Measurements from ENCODE around the gene PHF1. TPM values are rescaled to one million over a fixed set of nuclear protein-coding genes. Genes with fewer than 3 reads are reported as not detected.
"Not testable (repeated sequence)": the region's sequence is repeated elsewhere in the genome, so short reads cannot be mapped to it uniquely, and the experiment has no call there.

Gene PHF1
- polyA plus RNA-seq, 1 donor from 2014 or later = 77.0 TPM

DNA sequence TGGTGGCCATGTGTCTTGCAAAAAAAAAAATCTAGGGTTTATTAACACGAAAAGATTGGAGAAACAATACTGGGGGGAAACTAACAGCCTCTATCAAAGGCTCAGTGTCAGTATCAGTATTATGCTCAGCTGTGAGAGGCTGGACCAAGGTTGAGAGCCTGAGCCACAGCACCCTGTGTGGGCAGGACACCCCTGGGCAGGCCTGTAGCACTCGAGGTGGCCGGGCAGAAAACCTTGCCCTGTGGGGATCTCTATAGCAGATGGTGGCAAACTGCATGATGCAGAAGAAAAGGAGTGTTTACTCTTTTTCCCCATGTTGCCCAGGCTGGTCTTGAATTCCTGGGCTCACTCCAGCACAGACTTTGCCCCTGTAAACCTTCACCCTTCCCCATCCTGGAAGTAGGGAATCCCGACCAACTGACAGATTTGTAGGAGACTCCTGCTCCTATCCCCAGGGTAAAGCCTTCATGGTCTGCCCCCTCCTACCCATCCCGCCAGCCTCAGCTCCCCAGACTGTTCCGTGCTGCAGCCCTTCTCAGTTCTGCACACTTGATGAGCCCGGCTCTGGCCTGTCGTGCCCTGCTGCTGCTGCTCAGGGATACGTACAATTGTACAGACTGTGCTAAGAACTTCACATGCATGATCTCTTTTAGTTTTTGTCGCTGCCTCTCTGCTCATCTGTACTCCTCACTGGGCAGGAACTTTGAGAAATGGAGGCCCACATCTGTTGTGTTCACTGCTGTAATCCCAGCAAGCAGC lies 27.2 kb upstream of the PHF1 start:
- Mint-ChIP-seq H3K27me3 (no peaks in the 10 kb centered on the region), H3K4me3 (no peak overlapping the region), H3K27ac (no peak overlapping the region), H3K9me3 (no peaks in the 10 kb centered on the region), H3K36me3 (no peaks in the 10 kb centered on the region), H3K4me1 (peaks cover 0 to 1% (median 0%) of the 10 kb centered on the region in 3 donors)

- no peak overlapping the region for H3K4me3 Mint-ChIP-seq
- no peak overlapping the region for H3K27ac Mint-ChIP-seq
- H3K27me3 Mint-ChIP-seq = no peaks in the 10 kb centered on the region
- peaks cover 0 to 1% (median 0%) of the 10 kb centered on the region in 3 donors for H3K4me1 Mint-ChIP-seq
- no peaks in the 10 kb centered on the region for H3K9me3 Mint-ChIP-seq
- H3K36me3 Mint-ChIP-seq = no peaks in the 10 kb centered on the region
These were observed 26.2 kb upstream of the PHF1 start for GRCh38 chr6:33384581-33385020.

DNA sequence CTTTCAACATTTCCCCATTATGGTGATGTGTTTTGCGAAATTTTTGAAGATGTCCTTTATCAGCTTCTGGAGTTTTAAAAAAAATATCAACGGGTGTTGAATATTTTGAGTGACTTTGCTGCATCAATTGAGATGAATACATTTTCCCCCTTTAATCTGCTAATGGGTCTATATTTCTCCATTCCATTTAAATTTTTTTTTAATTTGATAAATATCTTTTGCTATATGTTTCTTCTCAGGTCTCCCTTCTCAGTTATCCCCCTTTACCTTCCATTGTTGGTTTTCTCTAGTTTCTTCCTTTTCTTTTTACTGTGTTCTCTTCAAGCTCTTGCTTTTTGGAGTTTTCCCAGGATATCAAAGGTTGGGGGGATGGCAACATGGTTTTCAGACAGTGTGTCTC lies 20.6 kb upstream of the PHF1 start:
- H3K4me3 Mint-ChIP-seq = peak overlapping the region in 1 of 4 donors; percentile 42
- H3K27ac Mint-ChIP-seq = peak overlapping the region in 2 of 3 donors; percentile 98 to 99
- no peaks in the 10 kb centered on the region for H3K9me3 Mint-ChIP-seq
- H3K4me1 Mint-ChIP-seq = peaks cover 10 to 24% (median 23%) of the 10 kb centered on the region in 3 donors
- peaks cover 3% of the 10 kb centered on the region for H3K27me3 Mint-ChIP-seq
- H3K36me3 Mint-ChIP-seq = no peaks in the 10 kb centered on the region

DNA sequence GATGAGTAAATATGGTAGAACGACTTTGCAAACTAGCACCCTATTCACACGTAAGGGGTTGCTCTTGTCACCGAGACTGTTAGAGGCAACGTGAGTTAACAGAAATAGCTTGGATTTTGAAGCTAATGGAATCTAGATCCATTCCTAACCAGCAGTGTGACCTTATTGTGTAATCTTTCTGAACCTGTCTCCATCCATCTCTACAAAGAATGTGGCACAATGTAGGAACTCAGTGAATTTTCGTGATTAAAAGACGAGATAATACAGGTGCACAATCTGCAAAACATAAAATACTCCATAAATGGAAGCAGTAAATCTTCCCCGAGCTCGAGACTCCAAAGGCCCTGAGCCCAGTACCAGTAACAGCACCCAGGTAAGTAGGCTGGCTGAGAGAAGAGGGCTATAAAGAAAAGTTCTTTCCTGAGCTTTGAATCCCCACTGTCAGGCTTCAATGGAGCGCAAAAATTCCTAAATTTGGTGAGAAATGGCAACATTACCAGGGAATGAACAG lies 20.0 kb upstream of the PHF1 start:
- Mint-ChIP-seq H3K4me1 (peaks cover 10 to 24% (median 24%) of the 10 kb centered on the region in 3 donors), H3K27me3 (peaks cover 3% of the 10 kb centered on the region), H3K9me3 (no peaks in the 10 kb centered on the region), H3K27ac (peak overlapping the region; percentile 64 to 99 (median 98)), H3K4me3 (peak overlapping the region; percentile 42 to 94 (median 82)), H3K36me3 (no peaks in the 10 kb centered on the region)

GRCh38 chr6:33391278-33391921 lies 19.4 kb upstream of the PHF1 start, which contains the start of gene KIFC1:
TSS of gene KIFC1 (plus strand) at chr6:33391823. CDS start at chr6:33391986, 163 bp downstream.
- Mint-ChIP-seq H3K4me3 (peak within 1 kb of the TSS; percentile 42 to 94 (median 82)), H3K27ac (peak within 1 kb of the TSS; percentile 64 to 99 (median 98)), H3K27me3 (peaks cover 3% of the 10 kb centered on the region), H3K36me3 (no peaks in the 10 kb centered on the region), H3K9me3 (no peaks in the 10 kb centered on the region), H3K4me1 (peaks cover 10 to 26% (median 24%) of the 10 kb centered on the region in 3 donors)

- Mint-ChIP-seq H3K27ac (peak overlapping the region; percentile 64 to 99 (median 78)), H3K27me3 (peaks cover 3% of the 10 kb centered on the region), H3K4me1 (peaks cover 10 to 26% (median 24%) of the 10 kb centered on the region in 3 donors), H3K4me3 (peak overlapping the region; percentile 42 to 94 (median 82)), H3K36me3 (no peaks in the 10 kb centered on the region), H3K9me3 (no peaks in the 10 kb centered on the region)
These were observed 18.8 kb upstream of the PHF1 start for GRCh38 chr6:33391922-33392594.

- H3K27ac Mint-ChIP-seq = peak overlapping the region; percentile 22 to 78 (median 64)
- H3K27me3 Mint-ChIP-seq = peaks cover 3% of the 10 kb centered on the region
These were observed 18.2 kb upstream of the PHF1 start for GRCh38 chr6:33392595-33392948.

GRCh38 chr6:33392979-33393378 lies 17.8 kb upstream of the PHF1 start:
- peak overlapping the region; percentile 22 to 78 (median 64) for H3K27ac Mint-ChIP-seq
- peak overlapping the region; percentile 10 to 78 (median 56) for H3K4me3 Mint-ChIP-seq
- H3K4me1 Mint-ChIP-seq = peaks cover 10 to 26% (median 24%) of the 10 kb centered on the region in 3 donors
- H3K36me3 Mint-ChIP-seq = no peaks in the 10 kb centered on the region
- peaks cover 4% of the 10 kb centered on the region for H3K27me3 Mint-ChIP-seq
- no peaks in the 10 kb centered on the region for H3K9me3 Mint-ChIP-seq

More at GRCh38 chr6:33392595-33392948, 18.2 kb upstream of the PHF1 start:
- H3K9me3 Mint-ChIP-seq = no peaks in the 10 kb centered on the region
- H3K4me1 Mint-ChIP-seq = peaks cover 10 to 26% (median 24%) of the 10 kb centered on the region in 3 donors
- peak overlapping the region; percentile 42 to 94 (median 82) for H3K4me3 Mint-ChIP-seq
- H3K36me3 Mint-ChIP-seq = no peaks in the 10 kb centered on the region

DNA sequence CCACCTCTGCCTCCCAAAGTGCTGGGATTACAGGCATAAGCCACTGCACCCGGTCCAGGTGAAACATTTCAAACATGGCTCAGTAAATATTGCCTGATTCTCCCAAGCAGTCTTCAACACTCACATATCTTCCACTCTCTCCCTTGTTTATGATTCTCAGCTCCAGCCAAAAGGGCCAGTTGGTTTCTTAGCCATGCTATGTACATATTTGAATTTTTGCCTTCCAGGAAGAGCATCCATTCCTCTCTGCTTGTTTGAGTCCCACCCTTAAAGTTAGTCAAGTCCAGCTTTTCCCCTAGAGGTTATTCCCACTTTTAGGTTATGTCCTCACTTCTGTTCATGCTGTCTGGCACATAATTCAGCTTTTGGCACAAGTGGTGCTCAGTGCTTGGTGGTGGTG lies 13.3 kb upstream of the PHF1 start:
- Mint-ChIP-seq H3K27ac (peak overlapping the region in 1 of 3 donors; percentile 35), H3K4me1 (peaks cover 7 to 12% (median 10%) of the 10 kb centered on the region in 3 donors), H3K9me3 (no peaks in the 10 kb centered on the region), H3K4me3 (no peak overlapping the region), H3K27me3 (peaks cover 4% of the 10 kb centered on the region), H3K36me3 (no peaks in the 10 kb centered on the region)

DNA sequence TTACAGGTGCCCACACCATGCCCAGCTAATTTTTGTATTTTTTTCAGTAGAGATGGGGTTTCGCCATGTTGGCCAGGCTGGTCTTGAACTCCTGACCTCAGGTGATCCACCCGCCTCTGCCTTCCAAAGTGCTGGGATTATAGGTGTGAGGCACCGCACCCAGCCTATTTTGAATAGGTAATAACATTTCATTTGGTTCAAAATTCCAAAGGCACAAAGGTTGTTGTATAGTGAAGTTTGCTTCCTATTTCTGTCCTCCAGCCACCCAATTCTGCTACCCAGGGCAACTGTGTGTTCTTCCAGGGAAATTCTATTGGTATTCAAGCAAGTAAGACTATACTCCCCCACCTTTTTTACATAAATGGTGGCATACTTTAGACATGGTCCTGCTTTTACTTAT lies 12.2 kb upstream of the PHF1 start:
- peaks cover 0 to 12% (median 5%) of the 10 kb centered on the region in 3 donors for H3K4me1 Mint-ChIP-seq
- H3K36me3 Mint-ChIP-seq, H3K27ac Mint-ChIP-seq, H3K27me3 Mint-ChIP-seq, H3K4me3 Mint-ChIP-seq, H3K9me3 Mint-ChIP-seq: not testable (repeated sequence)

DNA sequence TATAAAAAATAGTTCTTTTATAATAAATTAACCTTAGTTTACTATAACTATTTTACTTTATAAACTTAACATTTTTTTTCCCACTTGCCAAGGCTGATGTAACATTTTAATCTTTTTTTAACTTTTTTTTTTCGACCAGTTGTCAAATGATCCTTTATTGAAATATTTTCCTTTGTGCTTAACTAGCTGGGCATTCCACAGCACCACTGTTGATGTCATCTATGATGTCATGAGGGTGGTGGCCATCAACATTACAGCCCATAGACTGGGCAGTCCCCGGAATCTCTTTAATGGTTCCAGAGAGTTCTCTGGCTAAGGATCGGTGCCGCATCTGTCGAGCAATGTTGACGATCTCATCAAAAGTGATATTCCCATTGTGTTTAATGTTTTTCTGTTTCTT lies 10.9 kb upstream of the PHF1 start:
- H3K4me3 Mint-ChIP-seq = peak overlapping the region in 1 of 4 donors; percentile 33
- H3K9me3 Mint-ChIP-seq, H3K27ac Mint-ChIP-seq, H3K4me1 Mint-ChIP-seq, H3K36me3 Mint-ChIP-seq, H3K27me3 Mint-ChIP-seq: not testable (repeated sequence)

DNA sequence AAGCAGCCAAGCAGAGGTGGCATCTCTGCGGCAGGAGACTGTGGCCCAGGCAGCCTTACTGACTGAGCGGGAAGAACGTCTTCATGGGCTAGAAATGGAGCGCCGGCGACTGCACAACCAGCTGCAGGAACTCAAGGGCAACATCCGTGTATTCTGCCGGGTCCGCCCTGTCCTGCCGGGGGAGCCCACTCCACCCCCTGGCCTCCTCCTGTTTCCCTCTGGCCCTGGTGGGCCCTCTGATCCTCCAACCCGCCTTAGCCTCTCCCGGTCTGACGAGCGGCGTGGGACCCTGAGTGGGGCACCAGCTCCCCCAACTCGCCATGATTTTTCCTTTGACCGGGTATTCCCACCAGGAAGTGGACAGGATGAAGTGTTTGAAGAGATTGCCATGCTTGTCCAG lies 5.9 kb upstream of the PHF1 start:
- Mint-ChIP-seq H3K9me3 (no peaks in the 10 kb centered on the region), H3K36me3 (no peaks in the 10 kb centered on the region), H3K4me1 (peaks cover 3 to 8% (median 6%) of the 10 kb centered on the region in 3 donors), H3K27me3 (no peaks in the 10 kb centered on the region), H3K4me3 (no peak overlapping the region), H3K27ac (peak overlapping the region in 2 of 3 donors; percentile 10 to 45)

GRCh38 chr6:33405386-33405940 lies 5.4 kb upstream of the PHF1 start:
- Mint-ChIP-seq H3K27ac (peak overlapping the region in 1 of 3 donors; percentile 10), H3K4me1 (peaks cover 5 to 8% (median 7%) of the 10 kb centered on the region in 3 donors), H3K4me3 (peak overlapping the region in 1 of 4 donors; percentile 34), H3K27me3 (no peaks in the 10 kb centered on the region), H3K9me3 (no peaks in the 10 kb centered on the region), H3K36me3 (no peaks in the 10 kb centered on the region)

DNA sequence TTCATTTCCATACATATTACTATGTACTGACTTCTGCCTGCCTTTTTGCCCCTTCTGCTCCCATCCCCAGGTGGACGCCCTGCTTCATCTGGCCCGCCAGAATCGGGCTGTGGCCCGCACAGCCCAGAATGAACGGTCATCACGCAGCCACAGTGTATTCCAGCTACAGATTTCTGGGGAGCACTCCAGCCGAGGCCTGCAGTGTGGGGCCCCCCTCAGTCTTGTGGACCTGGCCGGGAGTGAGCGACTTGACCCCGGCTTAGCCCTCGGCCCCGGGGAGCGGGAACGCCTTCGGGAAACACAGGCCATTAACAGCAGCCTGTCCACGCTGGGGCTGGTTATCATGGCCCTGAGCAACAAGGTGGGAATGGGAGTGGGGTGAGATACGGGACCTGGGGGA lies 4.7 kb upstream of the PHF1 start:
- no peaks in the 10 kb centered on the region for H3K27me3 Mint-ChIP-seq
- no peaks in the 10 kb centered on the region for H3K9me3 Mint-ChIP-seq
- peaks cover 5 to 8% (median 7%) of the 10 kb centered on the region in 3 donors for H3K4me1 Mint-ChIP-seq
- H3K36me3 Mint-ChIP-seq = no peaks in the 10 kb centered on the region
- peak overlapping the region in 1 of 3 donors; percentile 10 for H3K27ac Mint-ChIP-seq
- H3K4me3 Mint-ChIP-seq = peak overlapping the region in 1 of 4 donors; percentile 41

Measured in IgD-negative memory B cell (primary cell).